Stimulated activated CD8-positive, alpha-beta memory T cell treated with anti-CD3 and anti-CD28 coated beads, Interleukin-7, amount 100 ng/mL, for 4 hours (primary cell): ENCODE data around the gene MXD1.
"Not testable (repeated sequence)": the region's sequence is repeated elsewhere in the genome, so short reads cannot be mapped to it uniquely, and the experiment has no call there.

ENCODE experiments used
- DNase-seq, 2 donors: peaks; one replicate each; pipeline ENCODE4 v3.0.0-alpha.2; 2020; ENCODE audit warnings: low read depth in 2 of 2

MXD1 gene

DNA sequence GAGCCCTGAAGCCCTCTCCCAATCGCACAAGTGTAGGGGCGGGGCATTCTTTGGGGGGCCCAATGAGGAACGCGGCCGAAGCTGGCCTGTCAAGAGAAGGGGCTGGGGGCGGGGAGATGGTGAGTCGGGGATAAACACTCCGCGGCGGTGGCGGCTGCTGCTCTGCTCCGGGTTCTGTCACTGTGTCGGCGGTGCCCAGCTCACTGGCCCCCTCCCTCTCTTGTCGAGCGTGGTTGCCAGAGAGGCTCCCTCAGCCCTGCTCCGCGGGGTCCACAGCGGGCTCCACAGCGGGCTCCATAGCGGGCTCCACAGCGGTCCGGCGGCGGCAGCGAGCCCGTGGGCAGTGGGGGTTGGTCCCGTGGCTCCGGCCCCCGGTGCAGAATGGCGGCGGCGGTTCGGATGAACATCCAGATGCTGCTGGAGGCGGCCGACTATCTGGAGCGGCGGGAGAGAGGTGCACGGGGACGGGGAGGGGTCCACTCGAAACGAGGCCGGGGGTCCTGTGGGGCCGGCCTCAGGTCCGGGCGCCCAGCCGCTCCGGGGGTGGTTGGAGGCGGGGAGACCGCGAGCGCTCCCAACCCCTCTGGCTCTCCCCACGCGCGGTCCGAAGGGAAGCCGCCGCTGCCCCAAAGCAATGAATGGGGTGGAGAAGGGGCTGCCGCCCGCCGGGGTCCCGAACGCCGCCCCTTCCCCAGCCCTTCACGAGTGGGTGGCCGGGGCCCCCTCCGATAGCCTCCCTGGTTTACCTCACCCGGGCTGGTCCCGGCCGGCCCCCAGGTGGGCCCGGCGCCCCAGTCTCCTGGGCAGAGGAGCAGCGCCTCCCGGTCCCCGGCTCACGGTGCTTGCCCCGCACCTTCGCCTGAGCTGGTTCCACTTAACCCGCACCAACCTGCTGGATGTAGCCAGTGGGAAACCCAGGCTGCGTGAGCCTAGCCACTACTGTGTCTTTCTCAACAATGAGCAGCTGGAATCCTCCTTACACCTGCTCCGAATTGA, at the start of gene MXD1:
TSS of gene MXD1 (plus strand) at position 160 of the 996 bp plus-strand sequence. CDS start at position 382, 222 bp downstream.
- no peak for DNase-seq

- DNase-seq: no peak
Measured at GRCh38 chr2:69888451-69888850, 26.5 kb upstream of the MXD1 start.

DNA sequence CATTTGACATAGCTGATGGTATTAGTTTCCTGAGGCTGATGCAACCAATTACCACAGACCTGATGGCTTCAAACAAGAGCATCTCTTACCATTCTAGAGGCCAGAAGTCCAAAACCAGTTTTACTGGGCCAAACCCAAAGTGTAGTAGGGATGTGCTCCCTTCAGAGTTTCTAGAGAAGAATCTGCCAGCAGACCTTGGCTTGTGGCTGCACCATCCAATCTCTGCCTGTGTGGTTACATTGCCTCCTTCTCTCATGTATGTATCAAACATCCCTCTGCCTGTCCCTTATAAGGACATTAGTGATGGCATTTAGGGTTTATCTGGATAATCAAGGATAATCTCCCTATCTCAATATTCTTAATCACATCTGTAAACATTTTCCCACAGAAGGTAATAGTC, 25.6 kb upstream of the MXD1 start:
- DNase-seq: no peak

DNA sequence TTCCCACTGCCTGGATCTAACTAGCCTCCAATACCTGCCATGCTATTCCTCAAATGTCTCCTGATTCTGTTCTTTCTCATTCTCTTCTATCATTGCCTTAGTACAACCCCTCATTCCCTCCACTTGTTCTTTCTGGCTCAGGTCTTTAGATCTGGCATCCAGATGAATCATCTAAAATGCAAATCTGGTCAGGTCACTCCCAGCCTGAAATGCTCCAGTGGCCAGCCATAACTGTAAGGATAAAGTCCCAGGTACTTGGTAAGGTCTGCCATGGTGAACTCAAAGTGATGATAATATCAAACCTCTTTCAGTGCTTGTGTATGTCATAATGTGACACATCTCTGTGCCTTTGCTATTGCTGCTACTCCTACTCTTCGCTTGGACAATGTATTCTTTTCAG, 24.0 kb upstream of the MXD1 start:
- no peak for DNase-seq

- DNase-seq: not testable (repeated sequence)
Measured at GRCh38 chr2:69892838-69893424, 22.0 kb upstream of the MXD1 start.

- peak; percentile 72 to 73 for DNase-seq
Measured at GRCh38 chr2:69893684-69894551, 21.0 kb upstream of the MXD1 start, which contains the start of gene SNRNP27. Gene SNRNP27 (plus strand): TSS chr2:69893956. CDS start chr2:69893985, 29 bp downstream.

GRCh38 chr2:69894737-69895136, 20.2 kb upstream of the MXD1 start:
- DNase-seq: not testable (repeated sequence)

GRCh38 chr2:69902213-69902922, 12.5 kb upstream of the MXD1 start:
- no peak for DNase-seq

DNA sequence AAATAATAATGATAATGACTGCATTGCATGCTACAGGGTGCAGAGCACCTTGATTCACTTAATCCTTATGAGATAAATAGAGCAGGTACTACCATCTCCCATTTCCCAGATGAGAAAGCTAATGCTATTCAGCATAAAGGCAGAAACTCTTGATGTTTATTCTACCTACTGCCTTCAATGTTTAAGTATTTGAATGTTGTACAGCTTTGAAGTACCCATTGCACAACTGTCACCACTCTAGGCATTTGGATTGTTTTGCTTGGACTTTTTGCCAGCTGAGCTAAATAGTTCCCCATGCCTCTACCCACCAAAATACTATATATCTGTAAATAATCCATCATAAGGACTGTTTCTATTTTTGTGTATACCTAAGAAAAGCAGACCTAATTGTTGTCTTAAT, 7.7 kb upstream of the MXD1 start:
- DNase-seq: no peak

GRCh38 chr2:69911985-69912563, 2.8 kb upstream of the MXD1 start:
- DNase-seq: no peak

GRCh38 chr2:69914164-69914949, 552 bp upstream of the MXD1 start:
- DNase-seq: peak; percentile 100

DNA sequence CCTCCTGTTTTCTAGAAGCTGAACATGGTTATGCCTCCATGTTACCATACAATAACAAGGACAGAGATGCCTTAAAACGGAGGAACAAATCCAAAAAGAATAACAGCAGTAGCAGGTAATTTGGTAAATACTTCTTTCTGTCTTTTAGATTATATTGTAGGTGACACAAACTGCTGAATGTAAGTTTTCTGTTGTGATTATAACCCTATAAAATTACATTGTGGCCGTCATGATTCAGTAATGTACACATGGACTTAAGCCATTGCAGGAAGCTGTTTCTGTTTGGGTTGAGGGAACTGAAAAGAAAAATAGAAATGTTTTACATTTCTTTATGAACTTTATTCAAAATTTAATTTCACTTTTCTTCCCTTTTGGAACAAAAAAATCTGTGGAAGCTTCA, 1.2 kb downstream of the MXD1 start:
- no peak for DNase-seq

GRCh38 chr2:69917852-69918251, 2.9 kb downstream of the MXD1 start:
- no peak for DNase-seq

- DNase-seq: no peak
Measured at GRCh38 chr2:69918401-69918800, 3.5 kb downstream of the MXD1 start.

DNA sequence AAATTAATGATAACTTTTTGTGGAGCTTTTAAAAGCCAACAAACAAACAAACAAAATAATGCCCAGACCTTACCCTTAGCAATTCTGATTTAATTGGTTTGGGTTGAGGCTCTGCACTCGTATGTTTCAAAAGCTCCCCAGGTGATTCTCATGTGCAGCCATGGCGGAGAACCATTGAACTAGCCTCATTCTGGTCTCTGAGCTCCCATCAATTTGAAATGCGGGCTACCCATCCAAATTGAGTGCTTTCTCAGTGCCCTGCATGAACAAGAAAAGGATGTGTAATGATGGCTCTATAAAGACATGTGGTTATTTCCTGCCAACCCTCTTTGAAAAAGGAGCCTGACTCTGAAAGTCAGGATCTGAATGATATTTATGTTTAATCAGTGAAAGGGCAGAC, 8.2 kb downstream of the MXD1 start:
- no peak for DNase-seq

GRCh38 chr2:69926849-69927515, 12.1 kb downstream of the MXD1 start:
- no peak for DNase-seq

GRCh38 chr2:69931832-69932595, 17.1 kb downstream of the MXD1 start:
- DNase-seq: no peak

DNA sequence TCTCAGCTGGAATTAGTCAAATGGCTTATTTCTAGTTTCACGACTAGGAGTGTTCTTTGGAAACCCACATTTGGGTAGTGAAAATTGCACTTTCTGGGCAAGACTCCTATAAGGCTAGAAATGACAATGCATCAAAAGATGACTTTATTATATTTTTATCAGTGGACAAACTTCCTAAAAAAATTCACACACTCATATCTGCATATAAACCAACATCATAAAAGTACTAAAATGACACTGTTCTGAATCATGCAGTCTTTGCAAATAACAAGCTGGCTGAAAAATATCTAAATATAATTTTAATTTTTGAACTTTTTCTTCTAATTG, 17.6 kb downstream of the MXD1 start:
- no peak for DNase-seq

DNA sequence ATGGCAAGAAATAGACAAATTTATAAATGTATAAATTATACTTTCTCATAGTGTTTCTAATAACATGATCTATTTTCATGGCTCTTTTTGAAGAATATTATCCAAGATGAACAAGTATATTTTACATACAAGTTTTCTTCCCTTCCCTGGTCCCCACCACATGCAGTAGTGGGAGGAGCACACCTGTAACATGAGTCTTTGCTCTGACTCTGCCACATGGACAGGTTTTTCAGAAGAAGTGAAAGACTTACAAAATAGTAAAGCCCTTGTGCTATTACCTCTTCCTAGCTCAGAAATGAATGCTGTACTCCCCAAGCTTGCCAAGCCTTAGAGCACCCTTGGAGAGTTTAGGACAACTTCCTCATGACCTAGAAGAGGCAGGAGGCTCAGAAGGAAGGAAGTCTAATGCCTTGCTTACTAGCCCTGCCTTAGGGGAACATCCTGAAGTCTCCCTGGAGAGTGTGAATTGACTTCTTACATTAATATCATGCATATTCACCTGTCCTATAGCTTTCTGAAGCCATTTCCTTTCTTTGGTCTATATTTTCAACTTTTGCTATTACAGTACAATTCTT, 18.4 kb downstream of the MXD1 start:
- no peak for DNase-seq
